Measurements from ENCODE around the gene WNK2.

DNA sequence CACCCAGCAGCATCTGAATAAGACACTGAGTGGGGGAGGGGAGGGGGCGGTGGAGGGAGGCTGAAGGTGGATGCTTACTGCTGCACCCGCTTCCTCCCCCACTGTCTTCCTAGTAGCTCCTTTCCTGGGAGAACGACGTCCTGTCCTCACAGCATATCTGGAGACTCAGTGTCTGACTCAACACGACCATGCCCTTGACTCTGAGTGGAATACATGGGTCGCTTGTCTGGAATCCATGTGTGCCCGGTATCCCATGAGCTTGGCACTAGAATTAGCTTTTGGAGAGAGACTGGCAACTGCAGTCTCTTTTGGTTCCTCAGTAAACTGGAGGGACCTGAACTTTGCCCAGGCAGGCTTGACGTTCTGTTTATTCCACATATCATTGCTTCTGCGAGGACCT, 142.1 kb downstream of the WNK2 start:
- TF ChIP-seq, protein P1, sequence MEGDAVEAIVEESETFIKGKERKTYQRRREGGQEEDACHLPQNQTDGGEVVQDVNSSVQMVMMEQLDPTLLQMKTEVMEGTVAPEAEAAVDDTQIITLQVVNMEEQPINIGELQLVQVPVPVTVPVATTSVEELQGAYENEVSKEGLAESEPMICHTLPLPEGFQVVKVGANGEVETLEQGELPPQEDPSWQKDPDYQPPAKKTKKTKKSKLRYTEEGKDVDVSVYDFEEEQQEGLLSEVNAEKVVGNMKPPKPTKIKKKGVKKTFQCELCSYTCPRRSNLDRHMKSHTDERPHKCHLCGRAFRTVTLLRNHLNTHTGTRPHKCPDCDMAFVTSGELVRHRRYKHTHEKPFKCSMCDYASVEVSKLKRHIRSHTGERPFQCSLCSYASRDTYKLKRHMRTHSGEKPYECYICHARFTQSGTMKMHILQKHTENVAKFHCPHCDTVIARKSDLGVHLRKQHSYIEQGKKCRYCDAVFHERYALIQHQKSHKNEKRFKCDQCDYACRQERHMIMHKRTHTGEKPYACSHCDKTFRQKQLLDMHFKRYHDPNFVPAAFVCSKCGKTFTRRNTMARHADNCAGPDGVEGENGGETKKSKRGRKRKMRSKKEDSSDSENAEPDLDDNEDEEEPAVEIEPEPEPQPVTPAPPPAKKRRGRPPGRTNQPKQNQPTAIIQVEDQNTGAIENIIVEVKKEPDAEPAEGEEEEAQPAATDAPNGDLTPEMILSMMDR (IDR thresholded peaks at IDR 0.05; ENCODE audit: low read depth, low read length, poor library complexity, severe bottlenecking) = no peak
- TF ChIP-seq EZH2phosphoT487 (IDR thresholded peaks at IDR 0.05; ENCODE audit: borderline replicate concordance, low read length) = no peak

Measured in DOHH2 (cell line).